SK-N-SH treated with all-trans-retinoic acid at 6 μM for 48 hours (cell line): ENCODE data around the gene TFDP1.

Source experiments
- ARNTL ChIP-seq: fragments of 450-650 bp; formaldehyde crosslinking; IDR thresholded peaks from 2 replicates; pipeline ENCODE4 v1.5.0; 2020; ENCODE audit warnings: low read depth, mild to moderate bottlenecking, moderate library complexity, borderline replicate concordance
- BACH2 ChIP-seq: fragments of 250-450 bp; sonication (Bioruptor Pico); IDR thresholded peaks from 2 replicates; pipeline ENCODE4 v1.9.0; 2021; ENCODE audit warnings: mild to moderate bottlenecking, borderline replicate concordance
- GLIS3 ChIP-seq: fragments of 250-450 bp; sonication (Bioruptor Pico); IDR thresholded peaks from 2 replicates; pipeline ENCODE4 v1.5.0; 2020; ENCODE audit warnings: mild to moderate bottlenecking, moderate library complexity
- POU6F1 ChIP-seq: fragments of 250-450 bp; sonication (Bioruptor Pico); IDR thresholded peaks from 2 replicates; pipeline ENCODE4 v1.8.0; 2021; ENCODE audit warnings: low read depth, mild to moderate bottlenecking, moderate library complexity, borderline replicate concordance
- RARB ChIP-seq: fragments of 250-450 bp; sonication (Bioruptor Pico); IDR thresholded peaks from 2 replicates; pipeline ENCODE4 v1.8.0; 2021; ENCODE audit warnings: mild to moderate bottlenecking, moderate library complexity
- ZC3H10 ChIP-seq: fragments of 250-450 bp; sonication (Bioruptor Pico); IDR thresholded peaks from 2 replicates; pipeline ENCODE4 v1.5.1; 2021; ENCODE audit warnings: mild to moderate bottlenecking, moderate library complexity
- ZFP30 ChIP-seq: fragments of 450-650 bp; formaldehyde crosslinking; IDR thresholded peaks from 2 replicates; pipeline ENCODE4 v1.5.0; 2022; ENCODE audit warnings: mild to moderate bottlenecking, moderate library complexity
- ZNF70 ChIP-seq: fragments of 450-650 bp; formaldehyde crosslinking; IDR thresholded peaks from 2 replicates; pipeline ENCODE4 v1.5.0; 2020; ENCODE audit warnings: mild to moderate bottlenecking, moderate library complexity
- TF ChIP-seq, protein P1 (sequence below): fragments of 250-450 bp; sonication (Bioruptor Pico); IDR thresholded peaks from 2 replicates; pipeline ENCODE4 v1.5.1; 2021; ENCODE audit warnings: mild to moderate bottlenecking, moderate library complexity
- TF ChIP-seq, protein P2 (sequence below): fragments of 250-450 bp; sonication (Bioruptor Pico); IDR thresholded peaks from 2 replicates; pipeline ENCODE4 v1.8.0; 2020; ENCODE audit warnings: mild to moderate bottlenecking, moderate library complexity, borderline replicate concordance

GRCh38 chr13:113560645-113561416 lies 23.7 kb upstream of the TFDP1 start:
- TF ChIP-seq RARB (CRISPR knock-in tag): no peak
- no peak for TF ChIP-seq ARNTL (CRISPR knock-in tag)
- TF ChIP-seq POU6F1 (CRISPR knock-in tag): no peak
- no peak for TF ChIP-seq ZC3H10 (CRISPR knock-in tag)
- no peak for TF ChIP-seq GLIS3 (CRISPR knock-in tag)
- TF ChIP-seq, protein P1, sequence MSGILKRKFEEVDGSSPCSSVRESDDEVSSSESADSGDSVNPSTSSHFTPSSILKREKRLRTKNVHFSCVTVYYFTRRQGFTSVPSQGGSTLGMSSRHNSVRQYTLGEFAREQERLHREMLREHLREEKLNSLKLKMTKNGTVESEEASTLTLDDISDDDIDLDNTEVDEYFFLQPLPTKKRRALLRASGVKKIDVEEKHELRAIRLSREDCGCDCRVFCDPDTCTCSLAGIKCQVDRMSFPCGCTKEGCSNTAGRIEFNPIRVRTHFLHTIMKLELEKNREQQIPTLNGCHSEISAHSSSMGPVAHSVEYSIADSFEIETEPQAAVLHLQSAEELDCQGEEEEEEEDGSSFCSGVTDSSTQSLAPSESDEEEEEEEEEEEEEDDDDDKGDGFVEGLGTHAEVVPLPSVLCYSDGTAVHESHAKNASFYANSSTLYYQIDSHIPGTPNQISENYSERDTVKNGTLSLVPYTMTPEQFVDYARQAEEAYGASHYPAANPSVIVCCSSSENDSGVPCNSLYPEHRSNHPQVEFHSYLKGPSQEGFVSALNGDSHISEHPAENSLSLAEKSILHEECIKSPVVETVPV (CRISPR knock-in tag): no peak
- no peak for TF ChIP-seq ZFP30 (CRISPR knock-in tag)
- TF ChIP-seq, protein P2, sequence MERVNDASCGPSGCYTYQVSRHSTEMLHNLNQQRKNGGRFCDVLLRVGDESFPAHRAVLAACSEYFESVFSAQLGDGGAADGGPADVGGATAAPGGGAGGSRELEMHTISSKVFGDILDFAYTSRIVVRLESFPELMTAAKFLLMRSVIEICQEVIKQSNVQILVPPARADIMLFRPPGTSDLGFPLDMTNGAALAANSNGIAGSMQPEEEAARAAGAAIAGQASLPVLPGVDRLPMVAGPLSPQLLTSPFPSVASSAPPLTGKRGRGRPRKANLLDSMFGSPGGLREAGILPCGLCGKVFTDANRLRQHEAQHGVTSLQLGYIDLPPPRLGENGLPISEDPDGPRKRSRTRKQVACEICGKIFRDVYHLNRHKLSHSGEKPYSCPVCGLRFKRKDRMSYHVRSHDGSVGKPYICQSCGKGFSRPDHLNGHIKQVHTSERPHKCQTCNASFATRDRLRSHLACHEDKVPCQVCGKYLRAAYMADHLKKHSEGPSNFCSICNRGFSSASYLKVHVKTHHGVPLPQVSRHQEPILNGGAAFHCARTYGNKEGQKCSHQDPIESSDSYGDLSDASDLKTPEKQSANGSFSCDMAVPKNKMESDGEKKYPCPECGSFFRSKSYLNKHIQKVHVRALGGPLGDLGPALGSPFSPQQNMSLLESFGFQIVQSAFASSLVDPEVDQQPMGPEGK: no peak
- no peak for TF ChIP-seq ZNF70 (CRISPR knock-in tag)
- TF ChIP-seq BACH2 (CRISPR knock-in tag): no peak
